ENCODE measurements around the gene RBX1. TPM values are rescaled to one million over a fixed set of nuclear protein-coding genes. Genes with fewer than 3 reads are reported as not detected.

The RBX1 gene
- total RNA-seq, 2 experiments from 2014 or later, result 49.9 to 96.6 TPM

GRCh38 chr22:40972587-40972986, 21.4 kb downstream of the RBX1 start:
- Mint-ChIP-seq H3K27me3 (no peaks in the 10 kb centered on the region), H3K27ac (peak overlapping the region; percentile 52), H3K4me1 (peaks cover 3% of the 10 kb centered on the region), H3K4me3 (no peak overlapping the region), H3K36me3 (ENCODE audit: low read depth) (peaks cover 20% of the 10 kb centered on the region), H3K9me3 (ENCODE audit: low read depth) (no peaks in the 10 kb centered on the region)
- ATAC-seq (no peak), DNase-seq (no peak)
- POLR2A ChIA-PET, result no interaction called here
- CTCF ChIA-PET, result interaction anchor here (0.6 to 1.5 kb wide), 5 partner anchors 12 to 375 kb away, joined by 3 read pairs; no protein-coding TSS in a partner anchor
- intact Hi-C loops (cut with DNase I, micrococcal nuclease), result no loop called here

- peaks cover 18% of the 10 kb centered on the region for H3K36me3 Mint-ChIP-seq (ENCODE audit: low read depth)
- POLR2A ChIA-PET, result no interaction called here
- no peaks in the 10 kb centered on the region for H3K27me3 Mint-ChIP-seq
- no peak overlapping the region for H3K4me3 Mint-ChIP-seq
- no peak overlapping the region for H3K27ac Mint-ChIP-seq
- peaks cover 3% of the 10 kb centered on the region for H3K4me1 Mint-ChIP-seq
- ATAC-seq, result no peak
- DNase-seq, result no peak
- no peaks in the 10 kb centered on the region for H3K9me3 Mint-ChIP-seq (ENCODE audit: low read depth)
- intact Hi-C loops (cut with DNase I, micrococcal nuclease), result no loop called here
- CTCF ChIA-PET, result interaction anchor here (0.6 to 1.1 kb wide), 3 partner anchors 11 to 375 kb away, joined by 3 read pairs; no protein-coding TSS in a partner anchor
Measured at GRCh38 chr22:40973144-40973543, 22.0 kb downstream of the RBX1 start.

GRCh38 chr22:40975366-40975765, 24.2 kb downstream of the RBX1 start:
- ChIA-PET POLR2A (no interaction called here), CTCF (interaction anchor here (0.6 kb wide), 1 partner anchor 94 kb away, joined by 3 read pairs; no protein-coding TSS in a partner anchor)

GRCh38 chr22:40976866-40977700, 25.9 kb downstream of the RBX1 start:
- intact Hi-C loops (cut with DNase I, micrococcal nuclease), result no loop called here
- Mint-ChIP-seq H3K4me1 (no peaks in the 10 kb centered on the region), H3K27ac (no peak overlapping the region), H3K9me3 (ENCODE audit: low read depth) (no peaks in the 10 kb centered on the region), H3K27me3 (no peaks in the 10 kb centered on the region), H3K4me3 (no peak overlapping the region), H3K36me3 (ENCODE audit: low read depth) (peaks cover 9% of the 10 kb centered on the region)
- POLR2A ChIA-PET, result interaction anchor here (0.6 kb wide), 1 partner anchor 217 kb away, joined by 3 read pairs; no protein-coding TSS in a partner anchor
- DNase-seq (no peak), ATAC-seq (peak; percentile 47)
- CTCF ChIA-PET, result interaction anchor here (0.7 kb wide), 1 partner anchor 19 kb away, joined by 3 read pairs; no protein-coding TSS in a partner anchor

More at GRCh38 chr22:40975366-40975765, 24.2 kb downstream of the RBX1 start:
- Mint-ChIP-seq H3K4me1 (peaks cover 2% of the 10 kb centered on the region), H3K4me3 (no peak overlapping the region), H3K9me3 (ENCODE audit: low read depth) (no peaks in the 10 kb centered on the region), H3K27ac (no peak overlapping the region), H3K27me3 (no peaks in the 10 kb centered on the region), H3K36me3 (ENCODE audit: low read depth) (peaks cover 14% of the 10 kb centered on the region)
- intact Hi-C loops (cut with DNase I, micrococcal nuclease), result no loop called here
- ATAC-seq, result no peak
- DNase-seq, result no peak

- Mint-ChIP-seq H3K27ac (no peak overlapping the region), H3K36me3 (ENCODE audit: low read depth) (no peaks in the 10 kb centered on the region), H3K4me1 (no peaks in the 10 kb centered on the region), H3K27me3 (no peaks in the 10 kb centered on the region), H3K9me3 (ENCODE audit: low read depth) (no peaks in the 10 kb centered on the region), H3K4me3 (no peak overlapping the region)
- DNase-seq (no peak), ATAC-seq (no peak)
- ChIA-PET POLR2A (no interaction called here), CTCF (no interaction called here)
- intact Hi-C loops (cut with DNase I, micrococcal nuclease), result no loop called here
Measured at GRCh38 chr22:40979198-40979597, 28.0 kb downstream of the RBX1 start.

GRCh38 chr22:40979871-40980270, 28.7 kb downstream of the RBX1 start:
- no peak overlapping the region for H3K4me3 Mint-ChIP-seq
- no peak for DNase-seq
- no peak for ATAC-seq
- H3K27ac Mint-ChIP-seq, result no peak overlapping the region
- intact Hi-C loops (cut with DNase I, micrococcal nuclease), result no loop called here
- no peaks in the 10 kb centered on the region for H3K27me3 Mint-ChIP-seq
- no peaks in the 10 kb centered on the region for H3K9me3 Mint-ChIP-seq (ENCODE audit: low read depth)
- no peaks in the 10 kb centered on the region for H3K36me3 Mint-ChIP-seq (ENCODE audit: low read depth)
- ChIA-PET POLR2A (interaction anchor here (0.5 kb wide), 1 partner anchor 396 kb away, joined by 3 read pairs; no protein-coding TSS in a partner anchor), CTCF (interaction anchor here (0.5 kb wide), 1 partner anchor 1451 kb away, joined by 3 read pairs; no protein-coding TSS in a partner anchor)
- H3K4me1 Mint-ChIP-seq, result no peaks in the 10 kb centered on the region

GRCh38 chr22:40982482-40983385, 31.6 kb downstream of the RBX1 start:
- H3K4me1 Mint-ChIP-seq, result no peaks in the 10 kb centered on the region
- H3K9me3 Mint-ChIP-seq (ENCODE audit: low read depth), result no peaks in the 10 kb centered on the region
- ATAC-seq (no peak), DNase-seq (no peak)
- no peaks in the 10 kb centered on the region for H3K27me3 Mint-ChIP-seq
- CTCF ChIA-PET, result interaction anchor here (0.7 kb wide), 1 partner anchor 518 kb away, joined by 3 read pairs; no protein-coding TSS in a partner anchor
- H3K36me3 Mint-ChIP-seq (ENCODE audit: low read depth), result no peaks in the 10 kb centered on the region
- no peak overlapping the region for H3K27ac Mint-ChIP-seq
- no peak overlapping the region for H3K4me3 Mint-ChIP-seq
- POLR2A ChIA-PET, result no interaction called here
- intact Hi-C loops (cut with DNase I, micrococcal nuclease), result no loop called here

GRCh38 chr22:40991298-40991697, 40.1 kb downstream of the RBX1 start:
- H3K9me3 Mint-ChIP-seq (ENCODE audit: low read depth), result no peaks in the 10 kb centered on the region
- DNase-seq, result no peak
- peaks cover 3% of the 10 kb centered on the region for H3K27me3 Mint-ChIP-seq
- H3K4me3 Mint-ChIP-seq, result no peak overlapping the region
- no peak for ATAC-seq
- POLR2A ChIA-PET, result no interaction called here
- intact Hi-C loops (cut with DNase I, micrococcal nuclease), result no loop called here
- no peaks in the 10 kb centered on the region for H3K36me3 Mint-ChIP-seq (ENCODE audit: low read depth)
- no peaks in the 10 kb centered on the region for H3K4me1 Mint-ChIP-seq
- H3K27ac Mint-ChIP-seq, result no peak overlapping the region
- CTCF ChIA-PET, result no interaction called here

- intact Hi-C loops (cut with DNase I, micrococcal nuclease), result no loop called here
- H3K9me3 Mint-ChIP-seq (ENCODE audit: low read depth), result no peaks in the 10 kb centered on the region
- H3K4me1 Mint-ChIP-seq, result no peaks in the 10 kb centered on the region
- ATAC-seq (no peak), DNase-seq (no peak)
- no peaks in the 10 kb centered on the region for H3K36me3 Mint-ChIP-seq (ENCODE audit: low read depth)
- POLR2A ChIA-PET, result no interaction called here
- H3K27ac Mint-ChIP-seq, result no peak overlapping the region
- H3K4me3 Mint-ChIP-seq, result no peak overlapping the region
- H3K27me3 Mint-ChIP-seq, result peaks cover 3% of the 10 kb centered on the region
- CTCF ChIA-PET, result interaction anchor here (0.6 kb wide), 1 partner anchor 227 kb away, joined by 5 read pairs; no protein-coding TSS in a partner anchor
Measured at GRCh38 chr22:40995821-40996220, 44.6 kb downstream of the RBX1 start.

GRCh38 chr22:40997520-40997919, 46.3 kb downstream of the RBX1 start:
- ChIA-PET CTCF (no interaction called here), POLR2A (interaction anchor here (0.7 kb wide), 1 partner anchor 28 kb away, joined by 5 read pairs; no protein-coding TSS in a partner anchor)
- H3K36me3 Mint-ChIP-seq (ENCODE audit: low read depth), result no peaks in the 10 kb centered on the region
- ATAC-seq (no peak), DNase-seq (no peak)
- H3K4me1 Mint-ChIP-seq, result no peaks in the 10 kb centered on the region
- no peak overlapping the region for H3K4me3 Mint-ChIP-seq
- no peaks in the 10 kb centered on the region for H3K9me3 Mint-ChIP-seq (ENCODE audit: low read depth)
- intact Hi-C loops (cut with DNase I, micrococcal nuclease), result no loop called here
- peaks cover 3% of the 10 kb centered on the region for H3K27me3 Mint-ChIP-seq
- H3K27ac Mint-ChIP-seq, result no peak overlapping the region

- ChIA-PET CTCF (no interaction called here), POLR2A (no interaction called here)
- no peaks in the 10 kb centered on the region for H3K36me3 Mint-ChIP-seq (ENCODE audit: low read depth)
- H3K27ac Mint-ChIP-seq, result no peak overlapping the region
- no peaks in the 10 kb centered on the region for H3K9me3 Mint-ChIP-seq (ENCODE audit: low read depth)
- intact Hi-C loops (cut with DNase I, micrococcal nuclease), result no loop called here
- no peaks in the 10 kb centered on the region for H3K27me3 Mint-ChIP-seq
- H3K4me3 Mint-ChIP-seq, result no peak overlapping the region
- no peaks in the 10 kb centered on the region for H3K4me1 Mint-ChIP-seq
- no peak for ATAC-seq
- DNase-seq, result no peak
Measured at GRCh38 chr22:41000040-41000565, 48.9 kb downstream of the RBX1 start.
